Stimulated activated CD8-positive, alpha-beta memory T cell treated with anti-CD3 and anti-CD28 coated beads, Interleukin-4, amount 100 ng/mL, for 4 hours (primary cell): Measurements from ENCODE around the gene LAPTM4A.
"Not testable (repeated sequence)": the region's sequence is repeated elsewhere in the genome, so short reads cannot be mapped to it uniquely, and the experiment has no call there.

Experiments
- DNase-seq, 2 donors: peaks; one replicate each; pipeline ENCODE4 v3.0.0-alpha.2; 2020; ENCODE audit warnings: low read depth in 2 of 2, low spot score in 1 of 2

Gene LAPTM4A

GRCh38 chr2:20077411-20077940 lies 26.0 kb upstream of the LAPTM4A start:
- no peak for DNase-seq

DNA sequence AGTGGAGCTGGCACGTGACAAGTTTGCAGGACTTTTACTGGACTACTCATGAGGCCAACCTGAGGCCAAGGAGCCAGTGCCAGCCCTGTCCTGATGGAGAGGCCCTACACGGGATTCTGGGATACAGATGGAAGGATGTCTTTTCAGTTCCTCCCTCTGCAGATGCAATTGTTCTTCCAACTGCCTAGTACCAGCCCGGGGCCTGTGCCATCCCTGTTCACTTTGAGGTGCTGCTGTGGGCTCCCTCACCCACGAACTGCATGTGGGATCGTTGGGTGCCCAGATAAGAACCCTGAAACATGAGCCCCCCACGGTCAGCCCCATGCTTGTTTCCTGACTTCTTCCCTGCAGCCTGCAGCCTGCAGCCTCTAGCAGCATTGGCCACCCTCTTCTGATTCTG lies 25.3 kb upstream of the LAPTM4A start:
- DNase-seq: no peak

- DNase-seq: no peak
Observed at GRCh38 chr2:20074901-20075300, 23.5 kb upstream of the LAPTM4A start.

- not testable (repeated sequence) for DNase-seq
Observed at GRCh38 chr2:20074046-20074648, 22.7 kb upstream of the LAPTM4A start.

GRCh38 chr2:20073460-20073859 lies 22.0 kb upstream of the LAPTM4A start:
- DNase-seq: no peak

DNA sequence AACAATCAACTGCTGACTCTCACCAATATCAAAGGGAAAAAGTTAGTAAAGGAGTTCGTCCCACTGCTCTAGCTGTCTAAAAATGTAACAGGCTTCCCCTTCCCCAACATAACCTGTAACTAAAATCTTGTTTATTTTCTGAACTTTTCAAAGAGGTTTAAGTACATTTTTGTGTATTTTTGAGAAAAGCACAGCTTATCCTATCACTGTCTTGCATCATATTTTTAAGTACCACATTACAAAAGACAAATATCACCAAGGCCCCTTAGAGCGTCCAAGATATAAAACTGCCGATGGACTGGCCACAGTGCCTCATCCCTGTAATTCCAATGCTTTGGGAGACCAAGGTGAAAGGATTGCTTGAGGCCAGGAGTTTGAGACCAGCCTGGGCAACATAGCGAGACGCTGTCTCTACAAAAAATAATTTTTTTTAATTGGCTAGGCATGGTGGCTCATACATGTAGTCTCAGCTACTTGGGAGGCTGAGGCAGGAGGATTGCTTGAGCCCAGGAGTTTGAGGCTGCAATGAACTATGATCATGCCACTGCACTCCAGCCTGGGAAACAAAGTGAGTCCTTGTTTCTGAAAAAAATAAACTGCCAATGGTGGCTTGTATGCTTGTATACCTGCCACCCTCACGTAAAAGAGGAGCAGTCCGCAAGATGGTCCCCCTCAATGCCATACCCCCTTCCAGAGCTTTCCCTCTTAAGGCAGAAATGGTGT lies 21.2 kb upstream of the LAPTM4A start:
- DNase-seq: no peak

GRCh38 chr2:20071397-20072383 lies 20.3 kb upstream of the LAPTM4A start:
- DNase-seq: no peak

DNA sequence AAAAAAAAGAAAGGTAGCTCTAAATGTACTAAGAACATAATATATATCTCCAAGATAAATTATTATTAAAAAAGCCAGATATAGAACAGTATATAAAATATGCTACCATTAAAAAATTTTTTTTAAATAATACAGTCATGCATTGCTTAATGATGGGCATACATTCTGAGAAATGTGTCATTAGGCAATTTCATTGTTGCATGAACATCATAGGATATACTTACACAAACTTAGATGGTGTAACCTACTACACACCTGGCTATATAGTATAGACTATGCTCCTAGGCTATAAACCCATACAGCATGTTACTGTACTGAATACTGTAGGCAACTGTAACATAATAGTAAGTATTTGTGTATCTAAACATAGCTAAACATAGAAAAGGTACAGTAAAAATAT lies 18.3 kb upstream of the LAPTM4A start:
- no peak for DNase-seq

- DNase-seq: no peak
Observed at GRCh38 chr2:20067992-20068584, 16.7 kb upstream of the LAPTM4A start.

GRCh38 chr2:20065885-20066602 lies 14.6 kb upstream of the LAPTM4A start:
- no peak for DNase-seq

GRCh38 chr2:20064841-20065240 lies 13.4 kb upstream of the LAPTM4A start:
- no peak for DNase-seq

- no peak for DNase-seq
Observed at GRCh38 chr2:20064421-20064820, 13.0 kb upstream of the LAPTM4A start.

GRCh38 chr2:20062615-20063545 lies 11.5 kb upstream of the LAPTM4A start:
- DNase-seq: no peak

DNA sequence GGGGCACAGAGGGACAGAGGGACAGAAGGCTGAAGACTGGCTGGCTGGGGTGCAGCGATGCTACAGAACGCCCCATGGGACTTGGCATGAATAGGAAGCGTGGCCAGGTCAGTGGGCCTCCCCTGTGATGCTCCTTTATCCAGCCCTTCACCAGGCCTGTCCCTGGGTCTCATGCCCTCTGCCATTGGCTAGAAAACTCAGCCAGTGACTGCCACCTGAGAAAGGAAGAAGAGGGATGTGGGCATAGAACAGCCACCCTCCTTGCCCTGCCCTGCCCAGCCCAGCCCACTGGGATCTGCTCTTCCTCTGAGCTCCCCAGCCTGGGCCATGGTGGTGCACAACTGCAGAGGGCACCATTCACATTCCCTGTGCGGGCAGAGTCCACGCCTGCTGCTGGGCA lies 10.5 kb upstream of the LAPTM4A start:
- DNase-seq: no peak

DNA sequence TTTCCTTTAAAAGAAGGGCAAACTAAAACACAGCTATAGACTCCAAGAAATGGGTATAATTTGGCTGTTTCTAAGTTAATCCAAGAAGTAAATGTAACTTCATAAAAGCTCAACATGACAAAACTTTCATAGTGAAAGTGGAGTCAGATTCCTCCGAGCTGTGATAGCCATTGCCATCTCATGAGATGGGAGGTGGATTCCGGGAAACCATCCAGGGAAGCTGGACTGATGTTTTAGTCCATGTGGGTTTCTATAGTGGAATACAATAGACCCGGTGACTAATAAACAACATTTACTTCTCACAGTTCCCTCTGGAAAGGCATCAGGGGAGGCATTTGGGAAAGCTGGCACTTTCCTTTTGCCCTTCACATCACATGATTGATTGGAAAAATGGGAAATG lies 10.0 kb upstream of the LAPTM4A start:
- DNase-seq: no peak

- DNase-seq: no peak
Observed at GRCh38 chr2:20060106-20060505, 8.7 kb upstream of the LAPTM4A start.

GRCh38 chr2:20057268-20057667 lies 5.8 kb upstream of the LAPTM4A start:
- no peak for DNase-seq

GRCh38 chr2:20054931-20055330 lies 3.5 kb upstream of the LAPTM4A start:
- DNase-seq: no peak

DNA sequence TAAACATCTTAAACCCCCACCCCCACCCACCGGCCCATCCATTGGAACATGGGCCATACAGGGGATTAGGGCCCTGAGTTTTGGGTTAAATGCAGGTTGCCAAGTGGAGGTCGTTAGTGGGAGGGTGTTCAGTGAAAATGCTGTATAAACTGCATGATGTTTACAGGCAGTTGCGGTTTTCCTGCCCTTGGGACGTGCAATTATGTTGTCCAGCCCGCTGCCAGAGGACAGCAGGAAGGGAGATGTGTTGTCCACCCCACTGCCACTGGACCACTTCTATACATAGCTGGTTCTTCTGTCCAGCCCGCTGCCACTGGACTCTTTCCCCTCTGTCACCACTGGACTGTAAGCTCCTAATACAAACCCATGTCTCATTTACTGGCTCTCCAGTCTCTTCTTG lies 2.7 kb upstream of the LAPTM4A start:
- DNase-seq: no peak
